ENCODE measurements around the gene COG1. TPM values are rescaled to one million over a fixed set of nuclear protein-coding genes. Genes with fewer than 3 reads are reported as not detected.

The COG1 gene
- total RNA-seq, 2 experiments from 2014 or later: 25.2 to 30.5 TPM

DNA sequence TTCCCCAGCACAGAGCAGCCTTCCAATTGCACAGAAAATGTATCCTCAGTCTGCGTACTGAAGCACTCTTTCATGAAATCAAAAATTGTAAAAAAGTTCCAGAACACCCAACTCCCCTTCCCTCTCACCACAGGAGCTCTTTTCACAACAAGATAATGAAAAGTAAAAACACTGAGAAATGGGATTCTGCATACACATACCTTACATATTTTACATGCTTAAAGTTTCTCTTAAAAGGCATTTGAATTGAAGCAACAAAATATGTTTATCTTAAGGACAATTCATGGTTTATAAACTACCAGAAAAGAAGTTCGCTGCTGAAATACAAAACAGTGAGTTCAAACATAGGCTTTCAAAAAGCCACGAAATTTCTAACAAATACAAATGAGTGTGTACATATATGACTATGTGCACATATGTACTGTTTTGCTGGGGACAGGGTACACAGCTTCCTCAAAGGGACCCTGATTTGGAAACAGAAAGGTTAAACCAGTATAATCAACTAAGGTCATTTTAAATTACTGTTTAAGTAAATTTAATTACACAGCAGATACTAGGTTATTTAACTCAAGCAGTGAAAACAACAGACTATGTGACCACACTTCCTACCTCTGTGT is 33.8 kb downstream of the COG1 start:
- ATAC-seq: no peak
- H3K4me3 Mint-ChIP-seq: peak overlapping the region; percentile 51
- peaks cover 27% of the 10 kb centered on the region for H3K36me3 Mint-ChIP-seq (ENCODE audit: low read depth)
- peaks cover 65% of the 10 kb centered on the region for H3K4me1 Mint-ChIP-seq (ENCODE audit: low read depth)
- no peak for DNase-seq
- no peaks in the 10 kb centered on the region for H3K27me3 Mint-ChIP-seq (ENCODE audit: low read depth)
- ChIA-PET CTCF (interaction anchor here (0.6 to 4.0 kb wide), 9 partner anchors 11 to 501 kb away, joined by 3 to 30 read pairs (median 4); no protein-coding TSS in a partner anchor), POLR2A (interaction anchor here (0.9 to 2.8 kb wide), 3 partner anchors 15 to 34 kb away, joined by 3 to 9 read pairs (median 5); partner anchors contain the start of gene COG1)
- peak overlapping the region; percentile 17 for H3K27ac Mint-ChIP-seq
- no peaks in the 10 kb centered on the region for H3K9me3 Mint-ChIP-seq (ENCODE audit: insufficient read depth)

DNA sequence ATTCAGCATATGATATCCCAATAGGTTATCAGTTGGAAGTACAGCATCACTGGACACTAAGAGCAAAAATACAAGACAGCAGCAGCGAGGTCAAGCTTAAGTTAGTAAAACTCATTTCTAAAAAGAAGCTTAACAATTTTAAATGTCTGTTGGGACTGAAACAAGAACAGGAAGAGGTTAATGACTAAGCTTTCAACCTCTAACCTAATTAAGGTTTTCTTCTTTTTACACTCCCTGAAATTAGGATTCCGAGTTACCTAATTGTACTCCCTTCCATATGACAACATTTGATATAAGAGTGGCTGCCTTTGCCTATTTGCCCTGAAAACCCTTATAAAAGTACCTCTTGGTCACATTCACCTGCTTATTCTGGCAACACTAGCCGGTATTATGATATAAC is 34.5 kb downstream of the COG1 start:
- no peaks in the 10 kb centered on the region for H3K27me3 Mint-ChIP-seq (ENCODE audit: low read depth)
- H3K36me3 Mint-ChIP-seq (ENCODE audit: low read depth): peaks cover 27% of the 10 kb centered on the region
- H3K9me3 Mint-ChIP-seq (ENCODE audit: insufficient read depth): no peaks in the 10 kb centered on the region
- no peak for ATAC-seq
- ChIA-PET POLR2A (interaction anchor here (0.9 to 2.8 kb wide), 3 partner anchors 15 to 34 kb away, joined by 3 to 9 read pairs (median 5); partner anchors contain the start of gene COG1), CTCF (interaction anchor here (0.6 to 4.0 kb wide), 11 partner anchors 11 to 502 kb away, joined by 3 to 30 read pairs (median 4); no protein-coding TSS in a partner anchor)
- H3K27ac Mint-ChIP-seq: peak overlapping the region; percentile 51
- H3K4me3 Mint-ChIP-seq: peak overlapping the region; percentile 51
- no peak for DNase-seq
- H3K4me1 Mint-ChIP-seq (ENCODE audit: low read depth): peaks cover 62% of the 10 kb centered on the region

DNA sequence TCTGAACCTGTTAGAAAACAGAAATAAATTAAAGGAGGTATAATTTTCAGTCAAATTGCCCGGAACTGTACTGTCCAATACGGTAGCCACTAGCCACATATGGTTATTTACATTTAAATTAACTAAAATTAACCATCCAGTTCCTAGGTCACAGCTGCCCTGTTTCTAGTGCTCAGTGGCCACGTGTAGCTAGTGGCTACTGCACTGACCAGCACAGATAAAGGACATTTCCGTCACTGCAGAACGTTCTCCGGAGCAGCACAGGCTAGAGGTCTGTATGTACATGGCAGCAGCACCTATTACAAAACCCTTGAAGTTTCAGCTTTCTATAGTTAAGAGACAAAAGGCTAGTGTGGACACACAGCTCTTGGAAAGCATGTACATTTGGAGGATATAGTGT is 35.1 kb downstream of the COG1 start:
- H3K4me3 Mint-ChIP-seq: no peak overlapping the region
- H3K9me3 Mint-ChIP-seq (ENCODE audit: insufficient read depth): no peaks in the 10 kb centered on the region
- H3K27me3 Mint-ChIP-seq (ENCODE audit: low read depth): no peaks in the 10 kb centered on the region
- DNase-seq (no peak), ATAC-seq (no peak)
- ChIA-PET CTCF (interaction anchor here (0.7 to 4.0 kb wide), 9 partner anchors 10 to 671 kb away, joined by 3 to 30 read pairs (median 5); no protein-coding TSS in a partner anchor), POLR2A (interaction anchor here (0.9 to 2.8 kb wide), 3 partner anchors 16 to 35 kb away, joined by 3 to 9 read pairs (median 5); partner anchors contain the start of gene COG1)
- H3K36me3 Mint-ChIP-seq (ENCODE audit: low read depth): peaks cover 25% of the 10 kb centered on the region
- H3K4me1 Mint-ChIP-seq (ENCODE audit: low read depth): peaks cover 62% of the 10 kb centered on the region
- H3K27ac Mint-ChIP-seq: no peak overlapping the region

DNA sequence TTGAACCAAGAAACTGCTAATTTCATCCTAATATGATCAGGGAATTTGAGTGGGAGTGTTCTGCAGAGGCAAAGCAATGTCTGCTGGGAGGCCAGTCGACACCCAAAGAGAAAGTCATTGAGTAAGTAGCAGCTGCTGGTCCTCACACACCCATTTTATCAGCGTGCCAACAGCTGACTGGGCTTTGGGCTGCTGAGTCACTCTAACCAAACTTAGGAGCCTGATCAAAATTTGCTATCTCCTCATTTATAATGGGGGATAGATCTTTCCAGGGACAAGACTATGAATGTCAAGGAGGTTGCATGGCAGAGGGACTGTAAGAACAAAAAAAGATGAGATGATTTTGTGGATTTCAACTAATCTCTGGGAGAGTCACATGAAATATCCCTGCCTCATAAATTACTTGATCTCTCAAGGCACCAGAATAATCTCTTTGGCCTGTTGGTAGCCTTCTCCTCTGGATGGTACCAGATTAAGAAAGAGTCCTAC is 35.9 kb downstream of the COG1 start:
- H3K9me3 Mint-ChIP-seq (ENCODE audit: insufficient read depth): no peaks in the 10 kb centered on the region
- H3K36me3 Mint-ChIP-seq (ENCODE audit: low read depth): peaks cover 26% of the 10 kb centered on the region
- DNase-seq (peak; percentile 42), ATAC-seq (no peak)
- peak overlapping the region; percentile 43 for H3K27ac Mint-ChIP-seq
- H3K4me3 Mint-ChIP-seq: no peak overlapping the region
- H3K27me3 Mint-ChIP-seq (ENCODE audit: low read depth): no peaks in the 10 kb centered on the region
- peaks cover 68% of the 10 kb centered on the region for H3K4me1 Mint-ChIP-seq (ENCODE audit: low read depth)
- ChIA-PET POLR2A (interaction anchor here (0.8 to 5.0 kb wide), 4 partner anchors 9 to 36 kb away, joined by 3 to 46 read pairs (median 6); partner anchors contain the start of gene COG1), CTCF (interaction anchor here (1.0 to 4.0 kb wide), 8 partner anchors 13 to 672 kb away, joined by 3 to 30 read pairs (median 9); no protein-coding TSS in a partner anchor)

DNA sequence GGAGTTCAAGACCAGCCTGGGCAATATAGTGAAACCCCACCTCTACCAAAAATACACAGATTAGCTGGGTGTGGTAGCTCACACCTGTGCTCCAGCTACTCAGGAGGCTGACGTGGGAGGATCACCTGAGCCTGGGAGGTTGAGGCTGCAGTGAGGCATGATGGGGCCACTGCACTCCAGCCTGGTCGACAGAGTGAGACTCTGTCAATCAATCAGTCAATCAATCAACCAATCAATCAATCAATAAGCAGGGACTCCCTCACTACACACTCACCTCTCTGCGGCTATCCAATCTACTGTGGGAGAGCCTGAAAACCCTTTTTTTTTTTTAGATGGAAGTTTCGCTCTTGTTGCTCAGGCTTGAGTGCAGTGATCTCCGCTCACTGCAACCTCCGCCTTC is 37.2 kb downstream of the COG1 start:
- no peak for ATAC-seq
- Mint-ChIP-seq H3K4me3 (peak overlapping the region; percentile 82), H3K36me3 (ENCODE audit: low read depth) (peaks cover 27% of the 10 kb centered on the region), H3K27me3 (ENCODE audit: low read depth) (no peaks in the 10 kb centered on the region), H3K4me1 (ENCODE audit: low read depth) (peaks cover 63% of the 10 kb centered on the region), H3K27ac (no peak overlapping the region), H3K9me3 (ENCODE audit: insufficient read depth) (no peaks in the 10 kb centered on the region)
- no peak for DNase-seq
- ChIA-PET CTCF (interaction anchor here (1.2 to 4.8 kb wide), 3 partner anchors 22 to 505 kb away, joined by 3 to 26 read pairs (median 13); partner anchors contain the start of gene COG1), POLR2A (interaction anchor here (5.0 kb wide), 1 partner anchor 37 kb away, joined by 46 read pairs; the partner anchor contains the start of gene COG1)

DNA sequence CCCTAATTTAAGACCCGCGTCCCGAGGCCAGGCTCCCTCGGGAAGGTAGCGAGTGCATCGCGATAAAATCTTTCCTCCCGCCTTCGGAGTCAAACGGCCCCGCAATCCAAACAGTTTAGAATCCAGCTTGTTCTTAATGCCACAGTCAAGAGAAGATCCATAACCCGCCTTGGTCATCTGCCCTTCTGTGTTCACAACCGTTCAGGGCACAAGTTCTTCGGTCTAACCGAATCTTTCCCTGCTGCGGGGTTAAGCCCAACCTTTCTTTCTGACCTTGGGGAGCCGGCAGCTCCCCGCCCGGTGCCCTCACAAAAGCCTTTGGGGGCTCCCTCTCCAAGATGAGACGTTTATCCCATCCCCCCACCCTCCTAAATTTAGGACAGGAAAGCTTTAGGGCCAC is 38.5 kb downstream of the COG1 start:
- ChIA-PET POLR2A (interaction anchor here (1.1 to 5.0 kb wide), 8 partner anchors 8 to 504 kb away, joined by 3 to 46 read pairs (median 6); partner anchors contain the start of gene COG1), CTCF (interaction anchor here (0.8 to 4.8 kb wide), 10 partner anchors 9 to 674 kb away, joined by 3 to 26 read pairs (median 8); partner anchors contain the start of gene COG1)
- H3K27ac Mint-ChIP-seq: peak overlapping the region; percentile 96
- peaks cover 31% of the 10 kb centered on the region for H3K36me3 Mint-ChIP-seq (ENCODE audit: low read depth)
- no peaks in the 10 kb centered on the region for H3K27me3 Mint-ChIP-seq (ENCODE audit: low read depth)
- DNase-seq: peak; percentile 29
- H3K4me3 Mint-ChIP-seq: peak overlapping the region; percentile 82
- no peaks in the 10 kb centered on the region for H3K9me3 Mint-ChIP-seq (ENCODE audit: insufficient read depth)
- peaks cover 58% of the 10 kb centered on the region for H3K4me1 Mint-ChIP-seq (ENCODE audit: low read depth)
- ATAC-seq: no peak

DNA sequence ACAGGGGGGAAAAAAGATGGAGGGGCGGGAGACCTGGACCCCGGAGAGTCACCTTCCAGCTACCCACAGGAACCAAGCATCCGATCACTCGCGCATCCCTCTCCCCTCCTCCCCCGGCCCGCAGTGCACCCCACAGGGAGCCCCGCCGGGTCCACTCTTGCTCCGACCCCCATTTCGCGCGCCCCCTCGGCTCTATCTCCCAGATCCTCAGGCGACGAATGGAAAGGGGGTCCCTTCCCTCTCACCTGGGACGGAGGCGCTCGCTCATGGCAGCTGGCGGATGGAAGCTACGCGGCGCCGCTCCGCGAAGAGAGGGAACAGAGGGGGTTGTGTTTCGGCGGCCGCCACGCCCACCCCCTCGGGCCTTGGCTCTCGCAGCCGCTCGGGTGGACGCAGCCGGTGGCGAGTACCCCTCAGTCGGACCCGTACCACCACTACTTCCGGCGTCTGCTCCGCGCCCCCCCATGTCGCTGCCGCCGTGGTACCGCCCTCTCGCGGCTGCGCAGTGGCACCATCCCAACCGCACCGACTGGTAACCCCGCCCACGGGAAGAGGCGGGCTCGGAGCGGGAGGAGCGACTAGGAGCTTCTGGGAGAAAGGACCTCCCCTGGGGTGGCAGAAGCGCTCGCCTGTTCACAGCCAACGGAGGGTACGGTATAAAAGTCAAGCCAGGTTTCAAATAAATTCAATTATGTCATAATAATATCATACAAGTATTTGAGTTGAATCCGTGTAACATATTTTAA is 39.2 kb downstream of the COG1 start:
- Mint-ChIP-seq H3K4me3 (peak overlapping the region; percentile 82), H3K4me1 (ENCODE audit: low read depth) (peaks cover 57% of the 10 kb centered on the region), H3K27me3 (ENCODE audit: low read depth) (no peaks in the 10 kb centered on the region), H3K27ac (peak overlapping the region; percentile 96), H3K36me3 (ENCODE audit: low read depth) (peaks cover 32% of the 10 kb centered on the region), H3K9me3 (ENCODE audit: insufficient read depth) (no peaks in the 10 kb centered on the region)
- ChIA-PET CTCF (interaction anchor here (1.0 to 4.8 kb wide), 13 partner anchors 10 to 675 kb away, joined by 3 to 26 read pairs (median 6); partner anchors contain the start of gene COG1), POLR2A (interaction anchor here (0.6 to 5.0 kb wide), 14 partner anchors 9 to 504 kb away, joined by 3 to 46 read pairs (median 4); partner anchors contain the start of gene COG1)
- DNase-seq (peak; percentile 97), ATAC-seq (peak; percentile 92)

DNA sequence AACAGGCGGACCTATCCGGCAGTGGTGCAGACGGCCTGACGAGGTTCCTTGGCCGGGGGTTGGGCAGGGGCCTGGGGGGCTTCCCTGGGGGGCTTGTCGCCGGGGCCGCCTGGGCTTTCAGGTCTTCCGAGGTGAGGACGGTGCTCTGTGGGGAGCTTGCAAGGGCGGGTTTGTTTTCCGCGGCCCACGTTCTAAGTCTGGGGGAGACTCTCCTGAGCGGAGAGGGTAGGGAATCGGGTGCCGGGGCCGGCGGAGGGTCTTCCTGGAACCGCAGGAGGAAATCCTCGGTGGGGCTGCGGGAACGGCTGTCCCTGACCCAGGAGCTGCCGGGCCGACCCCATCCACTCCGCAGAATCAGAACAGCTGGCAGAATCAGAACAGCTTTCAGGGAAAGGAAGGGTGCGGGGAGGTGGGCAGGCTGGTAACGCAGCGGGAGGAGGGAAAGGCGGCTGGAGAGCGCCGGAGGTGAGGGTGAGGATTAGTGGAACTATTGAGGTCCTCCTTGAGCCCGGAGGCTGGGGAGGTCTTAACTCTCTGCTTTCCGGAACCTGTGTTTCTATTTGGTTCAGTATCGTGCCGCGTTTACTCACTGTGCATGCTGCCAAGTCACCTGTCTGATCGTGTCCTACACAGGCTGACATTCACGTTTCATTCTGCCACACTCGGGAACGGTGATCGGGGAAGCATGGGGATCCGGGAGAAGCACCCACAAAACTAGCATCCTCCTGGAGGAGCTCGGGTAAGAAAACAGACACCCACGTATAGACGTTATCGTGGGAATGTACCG is 39.9 kb downstream of the COG1 start:
- DNase-seq (peak; percentile 48), ATAC-seq (peak; percentile 51)
- peak overlapping the region; percentile 96 for H3K27ac Mint-ChIP-seq
- no peaks in the 10 kb centered on the region for H3K9me3 Mint-ChIP-seq (ENCODE audit: insufficient read depth)
- POLR2A ChIA-PET: interaction anchor here (0.6 to 5.0 kb wide), 12 partner anchors 9 to 505 kb away, joined by 3 to 46 read pairs (median 4); partner anchors contain the start of gene COG1
- CTCF ChIA-PET: interaction anchor here (1.0 to 4.8 kb wide), 12 partner anchors 10 to 507 kb away, joined by 3 to 26 read pairs (median 7); partner anchors contain the start of gene COG1
- peaks cover 35% of the 10 kb centered on the region for H3K36me3 Mint-ChIP-seq (ENCODE audit: low read depth)
- H3K27me3 Mint-ChIP-seq (ENCODE audit: low read depth): no peaks in the 10 kb centered on the region
- H3K4me3 Mint-ChIP-seq: peak overlapping the region; percentile 82
- peaks cover 57% of the 10 kb centered on the region for H3K4me1 Mint-ChIP-seq (ENCODE audit: low read depth)

DNA sequence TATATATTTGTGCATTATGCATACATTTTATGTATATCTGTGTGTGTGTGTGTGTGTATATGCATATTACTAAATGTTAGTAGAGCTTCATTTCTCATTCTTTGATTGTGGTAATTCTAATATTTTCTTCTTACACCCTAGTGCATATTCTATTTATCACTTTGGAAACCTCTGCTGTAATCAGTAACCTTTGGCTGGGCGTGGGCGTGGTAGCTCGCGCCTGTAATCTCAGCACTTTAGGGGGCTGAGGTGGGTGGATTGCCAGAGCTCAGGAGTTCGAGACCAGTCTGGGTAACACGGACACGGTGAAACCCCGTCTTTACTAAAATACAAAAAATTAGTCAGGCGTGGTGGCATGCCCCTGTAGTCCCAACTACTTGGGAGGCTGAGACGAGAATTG is 41.9 kb downstream of the COG1 start:
- CTCF ChIA-PET: interaction anchor here (4.1 to 4.8 kb wide), 2 partner anchors 21 to 42 kb away, joined by 23 to 26 read pairs; partner anchors contain the start of gene COG1
- no peak overlapping the region for H3K4me3 Mint-ChIP-seq
- no peak overlapping the region for H3K27ac Mint-ChIP-seq
- H3K27me3 Mint-ChIP-seq (ENCODE audit: low read depth): no peaks in the 10 kb centered on the region
- H3K36me3 Mint-ChIP-seq (ENCODE audit: low read depth): peaks cover 43% of the 10 kb centered on the region
- DNase-seq (no peak), ATAC-seq (no peak)
- peaks cover 56% of the 10 kb centered on the region for H3K4me1 Mint-ChIP-seq (ENCODE audit: low read depth)
- no peaks in the 10 kb centered on the region for H3K9me3 Mint-ChIP-seq (ENCODE audit: insufficient read depth)
- POLR2A ChIA-PET: no interaction called here

DNA sequence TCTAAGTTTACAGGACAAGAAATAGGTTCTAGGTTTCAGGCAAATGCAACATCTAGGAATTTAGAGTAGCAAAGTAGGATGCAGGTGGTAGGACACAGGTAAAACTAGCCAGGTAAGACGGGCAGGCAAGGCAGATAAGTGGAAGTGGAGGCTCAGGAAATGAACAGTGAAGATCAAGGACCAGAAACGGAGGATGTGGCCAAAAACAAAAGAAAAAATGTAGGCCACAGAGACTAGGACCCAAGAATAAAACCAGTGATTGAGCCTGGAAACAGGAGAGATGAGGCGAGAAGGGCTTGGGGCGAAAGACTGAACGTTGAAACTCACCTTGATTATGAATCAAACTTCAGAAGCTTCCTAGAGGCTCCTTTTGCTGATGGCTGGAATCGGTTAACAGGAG is 44.9 kb downstream of the COG1 start:
- Mint-ChIP-seq H3K36me3 (ENCODE audit: low read depth) (peaks cover 59% of the 10 kb centered on the region), H3K9me3 (ENCODE audit: insufficient read depth) (no peaks in the 10 kb centered on the region), H3K27ac (peak overlapping the region; percentile 67), H3K4me1 (ENCODE audit: low read depth) (peaks cover 44% of the 10 kb centered on the region), H3K4me3 (peak overlapping the region; percentile 16), H3K27me3 (ENCODE audit: low read depth) (no peaks in the 10 kb centered on the region)
- CTCF ChIA-PET: interaction anchor here (0.7 to 4.1 kb wide), 7 partner anchors 10 to 681 kb away, joined by 3 to 23 read pairs (median 3); no protein-coding TSS in a partner anchor
- DNase-seq (peak; percentile 28), ATAC-seq (peak; percentile 14)
- POLR2A ChIA-PET: no interaction called here
